GM12865 (cell line): ENCODE results near the gene OCIAD1.
"Not testable (repeated sequence)": the region's sequence is repeated elsewhere in the genome, so short reads cannot be mapped to it uniquely, and the experiment has no call there.

ENCODE experiments used
- DNase-seq: peaks from one replicate; pipeline ENCODE4 v3.0.0; 2010; ENCODE audit warnings: low read depth
- H3K4me3 ChIP-seq: 2 replicates; pipeline ENCODE4 v1.5.1; 2011; ENCODE audit warnings: mild to moderate bottlenecking, low read depth, low read length, control low read depth
- TF ChIP-seq, protein P1 (sequence below): IDR thresholded peaks from 2 replicates; pipeline ENCODE4 v1.5.1; 2011; ENCODE audit warnings: low read length, control low read depth, low read depth, inconsistent platforms; ENCODE audit not compliant: insufficient read depth; ENCODE audit errors: missing control alignments

OCIAD1 gene

DNA sequence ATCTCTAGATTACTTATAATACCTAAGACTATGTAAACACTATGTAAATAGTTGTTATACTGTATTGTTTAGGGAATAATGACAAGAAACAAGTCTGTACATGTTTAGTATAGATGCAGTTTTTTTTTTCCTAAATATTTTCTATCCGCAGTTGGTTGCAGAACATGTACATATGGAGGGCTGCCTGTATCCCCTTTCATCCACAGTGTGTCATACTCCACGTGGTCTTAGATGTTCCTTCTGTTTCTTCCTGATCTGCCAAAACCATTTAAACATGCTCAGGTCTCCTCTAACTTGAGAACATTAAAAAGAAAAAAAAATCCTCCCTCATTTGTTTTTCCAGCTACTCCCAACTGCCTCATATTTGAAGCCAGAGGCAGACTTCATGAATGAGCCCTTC, 14.0 kb downstream of the OCIAD1 start:
- TF ChIP-seq, protein P1, sequence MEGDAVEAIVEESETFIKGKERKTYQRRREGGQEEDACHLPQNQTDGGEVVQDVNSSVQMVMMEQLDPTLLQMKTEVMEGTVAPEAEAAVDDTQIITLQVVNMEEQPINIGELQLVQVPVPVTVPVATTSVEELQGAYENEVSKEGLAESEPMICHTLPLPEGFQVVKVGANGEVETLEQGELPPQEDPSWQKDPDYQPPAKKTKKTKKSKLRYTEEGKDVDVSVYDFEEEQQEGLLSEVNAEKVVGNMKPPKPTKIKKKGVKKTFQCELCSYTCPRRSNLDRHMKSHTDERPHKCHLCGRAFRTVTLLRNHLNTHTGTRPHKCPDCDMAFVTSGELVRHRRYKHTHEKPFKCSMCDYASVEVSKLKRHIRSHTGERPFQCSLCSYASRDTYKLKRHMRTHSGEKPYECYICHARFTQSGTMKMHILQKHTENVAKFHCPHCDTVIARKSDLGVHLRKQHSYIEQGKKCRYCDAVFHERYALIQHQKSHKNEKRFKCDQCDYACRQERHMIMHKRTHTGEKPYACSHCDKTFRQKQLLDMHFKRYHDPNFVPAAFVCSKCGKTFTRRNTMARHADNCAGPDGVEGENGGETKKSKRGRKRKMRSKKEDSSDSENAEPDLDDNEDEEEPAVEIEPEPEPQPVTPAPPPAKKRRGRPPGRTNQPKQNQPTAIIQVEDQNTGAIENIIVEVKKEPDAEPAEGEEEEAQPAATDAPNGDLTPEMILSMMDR: no peak
- H3K4me3 ChIP-seq: no peak overlapping the region
- DNase-seq: no peak

DNA sequence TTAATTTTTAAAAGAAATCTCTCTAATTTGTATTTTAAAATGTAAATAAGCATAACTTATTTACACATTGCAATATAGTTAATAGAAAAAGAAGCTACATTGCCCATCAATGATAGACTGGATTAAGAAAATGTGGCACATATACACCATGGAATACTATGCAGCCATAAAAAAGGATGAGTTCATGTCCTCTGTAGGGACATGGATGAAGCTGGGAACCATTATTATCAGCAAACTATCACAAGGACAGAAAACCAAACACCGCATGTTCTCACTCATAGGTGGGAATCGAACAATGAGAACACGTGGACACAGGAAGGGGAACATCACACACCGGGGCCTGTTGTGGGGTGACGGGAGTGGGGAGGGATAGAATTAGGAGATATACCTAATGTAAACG, 17.9 kb downstream of the OCIAD1 start:
- H3K4me3 ChIP-seq, DNase-seq: not testable (repeated sequence)

DNA sequence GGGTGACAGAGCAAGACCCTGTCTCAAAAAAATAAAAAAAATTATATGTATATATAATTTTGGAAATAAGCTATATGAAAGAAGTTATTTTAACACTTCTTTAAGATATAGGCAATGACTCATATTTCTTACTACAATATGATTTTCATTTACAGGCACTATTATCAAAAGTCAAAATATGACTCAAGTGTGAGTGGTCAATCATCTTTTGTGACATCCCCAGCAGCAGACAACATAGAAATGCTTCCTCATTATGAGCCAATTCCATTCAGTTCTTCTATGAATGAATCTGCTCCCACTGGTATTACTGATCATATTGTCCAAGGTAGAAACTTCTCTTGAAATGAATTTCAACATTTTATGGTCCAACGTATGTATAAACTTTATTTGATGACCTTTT, 20.8 kb downstream of the OCIAD1 start:
- DNase-seq: no peak
- no peak overlapping the region for H3K4me3 ChIP-seq
- TF ChIP-seq, protein P1: no peak

DNA sequence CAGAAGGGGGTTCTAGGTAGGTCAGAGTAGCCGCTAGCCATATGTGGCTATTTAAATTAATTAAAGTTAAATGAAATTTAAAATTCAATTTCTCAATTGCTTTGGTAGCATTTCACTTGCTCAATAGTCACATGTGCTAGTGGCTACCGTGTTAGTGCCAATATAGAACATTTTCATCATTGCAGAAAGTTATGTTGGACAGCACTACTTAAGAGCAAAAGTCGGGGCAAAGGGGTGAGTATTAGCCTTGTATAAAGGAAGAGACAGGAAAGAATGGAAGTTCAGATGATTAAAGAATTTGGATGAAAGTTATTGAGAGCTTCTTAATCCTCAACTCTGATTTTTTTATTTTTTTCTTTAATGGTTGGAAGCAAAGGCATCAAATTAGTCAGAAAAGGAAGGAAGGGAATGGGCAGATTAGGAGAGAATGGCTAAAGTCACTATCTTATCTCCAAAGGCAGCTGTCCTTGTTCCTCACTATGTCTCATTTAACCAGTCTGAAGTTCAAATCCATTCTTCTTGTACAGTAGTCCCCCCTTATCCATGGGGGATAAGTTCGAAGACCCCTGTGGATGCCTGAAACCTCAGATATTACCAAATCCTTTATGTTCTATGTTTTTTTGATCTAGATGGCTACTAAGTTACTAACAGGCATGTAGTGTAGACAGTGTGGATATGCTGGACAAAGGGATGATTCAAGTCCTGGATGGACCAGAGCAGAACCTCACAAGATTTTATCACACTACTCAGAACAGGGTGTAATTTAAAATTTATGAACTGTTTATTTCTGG, 22.9 kb downstream of the OCIAD1 start:
- TF ChIP-seq, protein P1: no peak
- H3K4me3 ChIP-seq: no peak overlapping the region
- DNase-seq: no peak

DNA sequence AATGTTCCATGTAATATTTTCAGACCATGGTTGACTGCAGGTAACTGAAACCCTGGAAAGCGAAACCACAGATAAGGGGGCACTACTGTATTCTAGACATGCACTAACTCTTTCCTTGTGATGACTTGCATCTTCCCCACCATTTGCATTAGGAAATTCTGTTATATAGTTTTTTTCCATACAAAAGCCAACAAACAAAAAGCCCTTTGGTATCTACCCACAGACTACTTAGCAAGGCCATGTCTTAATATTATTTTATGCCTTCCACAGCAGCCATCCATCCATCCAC, 23.5 kb downstream of the OCIAD1 start:
- TF ChIP-seq, protein P1: no peak
- H3K4me3 ChIP-seq: no peak overlapping the region
- DNase-seq: no peak

DNA sequence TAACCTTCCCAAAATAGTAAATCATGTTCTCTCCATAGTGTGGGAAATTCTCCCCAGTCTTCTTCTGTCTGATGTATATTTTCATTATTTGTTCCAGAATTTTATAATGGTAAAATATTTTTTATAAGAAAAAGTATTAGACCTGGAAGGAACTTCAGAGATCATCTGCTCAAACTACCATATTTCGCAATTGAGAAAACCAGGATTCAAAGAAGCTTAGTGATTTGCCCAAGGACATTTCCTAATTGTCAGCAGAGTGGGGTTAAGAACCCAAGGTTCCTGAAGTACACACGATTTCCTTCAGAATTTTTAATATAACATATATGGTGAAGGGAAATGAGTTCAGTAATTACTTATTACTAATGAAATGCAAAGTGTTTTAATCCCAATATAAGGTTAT, 24.1 kb downstream of the OCIAD1 start:
- TF ChIP-seq, protein P1: no peak
- DNase-seq: no peak
- H3K4me3 ChIP-seq: no peak overlapping the region

DNA sequence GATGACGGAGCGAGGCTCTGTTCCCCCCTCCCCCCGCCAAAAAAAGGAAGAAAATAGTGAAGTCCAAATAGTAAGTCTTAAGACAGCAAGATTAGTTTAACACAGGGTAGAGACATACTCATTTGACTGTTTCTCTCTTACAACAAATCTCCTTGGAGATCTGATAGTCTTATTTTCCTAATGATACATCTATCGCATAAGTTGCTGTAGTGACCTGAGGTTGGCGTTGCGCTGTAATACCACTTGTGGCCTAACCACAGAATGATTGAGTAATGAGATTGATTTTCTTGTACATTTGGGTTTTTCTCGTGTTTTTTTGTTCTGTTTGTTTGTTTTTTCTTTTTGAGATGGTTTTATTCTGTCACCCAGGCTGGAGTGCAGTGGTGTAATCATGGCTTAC, 27.2 kb downstream of the OCIAD1 start:
- H3K4me3 ChIP-seq: no peak overlapping the region
- DNase-seq: no peak
- TF ChIP-seq, protein P1: no peak
